Left lung (tissue), 10 donors: ENCODE results near the gene AASDHPPT. TPM values are rescaled to one million over a fixed set of nuclear protein-coding genes. Genes with fewer than 3 reads are reported as not detected.
A peak's percentile ranks its signal among the peaks of the same experiment; 100 is the strongest.
"Not testable (repeated sequence)": the region's sequence is repeated elsewhere in the genome, so short reads cannot be mapped to it uniquely, and the experiment has no call there.

Experiments
- ATAC-seq: fragments of 200-7000 bp; cut with Tn5 transposase; one replicate; pipeline ENCODE4 v1.9.1; 2020; ENCODE audit warnings: moderate library complexity
- DNase-seq, 4 donors: peaks; one replicate each; pipeline ENCODE4 v3.0.0-alpha.2; 2013 to 2020
- H3K27ac ChIP-seq, 2 donors: fragments of 200-600 bp; sonication (generic) in 1 of 2; one replicate each; pipeline versions ENCODE4 v1.5.0 to v1.8.0; 2020 to 2021
- H3K27me3 ChIP-seq, 2 donors: fragments of 200-600 bp; sonication (generic) in 1 of 2; one replicate each; pipeline versions ENCODE4 v1.5.0 to v1.8.0; 2020 to 2021
- H3K36me3 ChIP-seq, 2 donors: fragments of 200-600 bp; sonication (generic) in 1 of 2; one replicate each; pipeline versions ENCODE4 v1.5.0 to v1.8.0; 2020 to 2021
- H3K4me1 ChIP-seq, 2 donors: fragments of 200-600 bp; one replicate each; pipeline ENCODE4 v1.8.0; 2021
- H3K4me3 ChIP-seq, 2 donors: fragments of 200-600 bp; sonication (generic) in 1 of 2; one replicate each; pipeline versions ENCODE4 v1.5.0 to v1.8.0; 2020 to 2021; ENCODE audit warnings: mild to moderate bottlenecking in 1 of 2
- H3K9me3 ChIP-seq, 2 donors: fragments of 200-600 bp; sonication (generic) in 1 of 2; one replicate each; pipeline versions ENCODE4 v1.5.0 to v1.8.0; 2020 to 2021
- CTCF ChIP-seq, 2 donors: fragments of 200-600 bp; sonication (generic) in 1 of 2; IDR thresholded peaks; one replicate each; pipeline versions ENCODE4 v1.5.0 to v1.8.0; 2021; ENCODE audit warnings: antibody characterized with exemption in 2 of 2
- intact Hi-C, 2 donors: fragments of 100-400 bp; cut with DNase I; formaldehyde crosslinking; loops; one replicate each; pipeline versions ENCODE4 v1.11.2 to v1.14.2; 2022
- polyA plus RNA-seq, 6 donors: library from polyadenylated mRNA; unstranded; fragments of 120-200 nt; gene quantifications; one replicate each; pipeline ENCODE4 v1.2.1, GENCODE V29; 2013; ENCODE audit not compliant: insufficient read length in 6 of 6
- total RNA-seq, 2 donors: library from RNA; stranded (reverse); fragmentation: NEBNext Ultra II Directional; extraction: Animal tissue kit (Norgen Biotek cat#: 25700); gene quantifications; one replicate each; pipeline ENCODE4 v1.2.1, GENCODE V29; 2021
- donor health status: DM: no; HTN: yes; CAD: no.
- donor health status: DM: no; HTN: no; CAD: no.

Gene AASDHPPT
- total and polyA plus RNA-seq, 8 donors = 26.4 to 67.6 (median 62.9) TPM

GRCh38 chr11:106051103-106051502 is 26.4 kb upstream of the AASDHPPT start:
- ATAC-seq (no peak), DNase-seq (no peak)
- intact Hi-C loops = no loop called here
- no peak overlapping the region for H3K4me3 ChIP-seq
- no peaks in the 10 kb centered on the region for H3K36me3 ChIP-seq
- H3K4me1 ChIP-seq = no peaks in the 10 kb centered on the region
- H3K27me3 ChIP-seq = no peaks in the 10 kb centered on the region
- no peak for TF ChIP-seq CTCF (IDR thresholded peaks at IDR 0.05)
- no peaks in the 10 kb centered on the region for H3K9me3 ChIP-seq
- H3K27ac ChIP-seq = no peak overlapping the region

GRCh38 chr11:106058377-106058776 is 19.1 kb upstream of the AASDHPPT start:
- H3K4me3 ChIP-seq, H3K27ac ChIP-seq, intact Hi-C loops, H3K27me3 ChIP-seq, H3K9me3 ChIP-seq, H3K36me3 ChIP-seq, ATAC-seq, H3K4me1 ChIP-seq: not testable (repeated sequence)
- DNase-seq = peak in 1 of 4 donors; percentile 35

- H3K27me3 ChIP-seq = no peaks in the 10 kb centered on the region
- H3K4me1 ChIP-seq = no peaks in the 10 kb centered on the region
- H3K4me3 ChIP-seq = no peak overlapping the region
- ATAC-seq (no peak), DNase-seq (no peak)
- no peak overlapping the region for H3K27ac ChIP-seq
- no peaks in the 10 kb centered on the region for H3K36me3 ChIP-seq
- intact Hi-C loops = no loop called here
- TF ChIP-seq CTCF (IDR thresholded peaks at IDR 0.05) = no peak
- H3K9me3 ChIP-seq = no peaks in the 10 kb centered on the region
These were observed 17.8 kb upstream of the AASDHPPT start for GRCh38 chr11:106059617-106060016.

- Histone ChIP-seq H3K9me3 (no peaks in the 10 kb centered on the region), H3K36me3 (no peaks in the 10 kb centered on the region), H3K27me3 (no peaks in the 10 kb centered on the region), H3K27ac (no peak overlapping the region), H3K4me3 (no peak overlapping the region), H3K4me1 (no peaks in the 10 kb centered on the region)
- DNase-seq = no peak
- TF ChIP-seq CTCF (IDR thresholded peaks at IDR 0.05) = no peak
- no peak for ATAC-seq
- intact Hi-C loops = no loop called here
These were observed 16.1 kb upstream of the AASDHPPT start for GRCh38 chr11:106061249-106061784.

- no peak for DNase-seq
- no peak for TF ChIP-seq CTCF (IDR thresholded peaks at IDR 0.05)
- intact Hi-C loops = no loop called here
- Histone ChIP-seq H3K4me1 (no peaks in the 10 kb centered on the region), H3K4me3 (no peak overlapping the region), H3K27me3 (no peaks in the 10 kb centered on the region), H3K9me3 (no peaks in the 10 kb centered on the region), H3K36me3 (no peaks in the 10 kb centered on the region), H3K27ac (no peak overlapping the region)
- no peak for ATAC-seq
These were observed 15.2 kb upstream of the AASDHPPT start for GRCh38 chr11:106061954-106062949.
